Stimulated activated naive B cell treated with anti-CD40 and anti-IgM and Interleukin-4, amounts not matched to agents 10 μg/mL and 1 μg/mL and 100 μg/mL, for 72 hours (primary cell): ENCODE data around the gene ZNF474.
"Not testable (repeated sequence)": the region's sequence is repeated elsewhere in the genome, so short reads cannot be mapped to it uniquely, and the experiment has no call there.

Source experiments
- ATAC-seq, 2 donors: fragments of 150-1000 bp; cut with Tn5 transposase; replicated peaks; 2 replicates each; pipeline ENCODE4 v1.10.0; 2021; ENCODE audit warnings: moderate library complexity in 1 of 2
- DNase-seq: peaks from one replicate; pipeline ENCODE4 v3.0.0; 2021
- H3K27ac Mint-ChIP-seq: one replicate; pipeline ENCODE4 v1.8.0; 2022; ENCODE audit warnings: mild to moderate bottlenecking, mixed read lengths
- H3K27me3 Mint-ChIP-seq, 2 donors: one replicate each; pipeline ENCODE4 v1.8.0; 2022; ENCODE audit warnings: mixed read lengths in 2 of 2
- H3K36me3 Mint-ChIP-seq, 2 donors: one replicate each; pipeline ENCODE4 v1.8.0; 2022; ENCODE audit warnings: mixed read lengths in 2 of 2, mild to moderate bottlenecking in 1 of 2
- H3K4me1 Mint-ChIP-seq, 2 donors: one replicate each; pipeline ENCODE4 v1.8.0; 2022; ENCODE audit warnings: mixed read lengths in 2 of 2, mild to moderate bottlenecking in 1 of 2
- H3K4me3 Mint-ChIP-seq, 2 donors: one replicate each; pipeline ENCODE4 v1.8.0; 2022; ENCODE audit warnings: mild to moderate bottlenecking in 2 of 2, mixed read lengths in 2 of 2, moderate library complexity in 1 of 2
- H3K9me3 Mint-ChIP-seq, 2 donors: one replicate each; pipeline ENCODE4 v1.8.0; 2022; ENCODE audit warnings: mixed read lengths in 2 of 2, mild to moderate bottlenecking in 1 of 2

The ZNF474 gene

DNA sequence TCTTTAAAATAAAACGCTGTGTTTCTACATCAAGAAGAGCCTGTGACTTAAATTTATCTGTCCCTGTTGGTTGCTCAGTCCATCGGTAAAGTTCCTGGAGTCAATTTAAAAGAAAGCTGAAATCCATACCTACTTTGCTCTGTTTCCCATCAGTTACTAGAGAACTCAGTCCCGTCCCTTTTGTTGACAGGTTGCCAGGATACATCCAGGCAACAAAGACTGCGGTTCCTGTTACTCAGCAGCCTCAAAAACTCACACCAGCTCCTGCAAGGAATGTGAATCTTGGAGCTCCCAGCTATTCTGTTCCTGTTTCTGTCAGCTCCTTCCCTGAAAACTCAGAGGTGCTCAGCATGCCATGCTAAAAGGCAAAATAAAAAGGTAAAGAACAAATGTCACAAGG, at the start of gene ZNF474:
Gene ZNF474 (plus strand): TSS at position 241 of the 400 bp plus-strand sequence. CDS start 22,445 bp downstream, outside the sequence.
- no peaks in the 10 kb centered on the region for H3K27me3 Mint-ChIP-seq
- no peaks in the 10 kb centered on the region for H3K4me1 Mint-ChIP-seq
- DNase-seq (no peak), ATAC-seq (no peak)
- H3K9me3 Mint-ChIP-seq = no peaks in the 10 kb centered on the region
- H3K36me3 Mint-ChIP-seq = no peaks in the 10 kb centered on the region
- H3K27ac Mint-ChIP-seq = no peak within 1 kb of the TSS
- H3K4me3 Mint-ChIP-seq = no peak within 1 kb of the TSS

DNA sequence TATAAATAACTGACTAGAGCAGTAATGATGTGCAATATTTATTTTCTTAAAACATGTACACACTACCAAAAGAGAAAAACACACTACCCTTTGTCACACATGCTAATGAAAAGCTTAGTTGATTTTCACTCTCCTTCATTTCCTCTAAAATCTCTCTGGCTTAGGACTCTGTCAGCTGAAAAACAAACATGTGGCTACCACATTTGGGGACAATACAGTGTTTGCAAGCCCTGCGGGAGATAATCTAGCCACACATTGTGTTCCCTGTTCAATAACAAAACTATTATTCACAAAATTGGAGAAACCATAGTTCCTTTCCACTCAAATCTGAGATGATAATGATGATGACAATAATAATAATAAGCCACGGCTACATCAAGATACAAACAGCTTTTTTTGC, 47.8 kb upstream of the ZNF474 start:
- no peak overlapping the region for H3K4me3 Mint-ChIP-seq
- H3K4me1 Mint-ChIP-seq = peaks cover 16 to 20% of the 10 kb centered on the region in 2 donors
- H3K36me3 Mint-ChIP-seq = peaks cover 0 to 9% of the 10 kb centered on the region in 2 donors
- H3K27ac Mint-ChIP-seq = no peak overlapping the region
- H3K27me3 Mint-ChIP-seq = peaks cover 37 to 46% of the 10 kb centered on the region in 2 donors
- DNase-seq (no peak), ATAC-seq (no peak)
- H3K9me3 Mint-ChIP-seq = no peaks in the 10 kb centered on the region

DNA sequence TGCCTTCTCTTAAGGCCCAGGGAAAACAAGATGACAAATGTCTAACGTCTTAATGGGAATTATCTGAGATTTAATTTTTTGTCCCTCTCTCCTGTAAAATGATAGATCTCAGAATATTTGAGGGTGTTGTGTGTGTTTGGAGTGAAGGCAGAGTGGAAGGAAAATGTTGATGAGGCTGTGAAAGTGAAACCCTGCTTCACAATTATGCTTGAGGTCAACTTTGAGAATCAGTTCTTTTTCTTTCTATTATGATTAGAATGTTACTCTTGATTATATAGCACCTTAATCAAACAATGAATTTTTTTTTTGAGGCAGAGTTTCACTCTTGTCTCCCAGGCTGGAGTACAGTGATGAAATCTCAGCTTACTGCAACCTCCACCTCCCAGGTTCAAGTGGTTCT, 45.8 kb upstream of the ZNF474 start:
- Mint-ChIP-seq H3K27ac (no peak overlapping the region), H3K9me3 (no peaks in the 10 kb centered on the region), H3K4me1 (peaks cover 0 to 2% of the 10 kb centered on the region in 2 donors), H3K36me3 (peaks cover 0 to 4% of the 10 kb centered on the region in 2 donors), H3K4me3 (no peak overlapping the region), H3K27me3 (peaks cover 20 to 26% of the 10 kb centered on the region in 2 donors)
- DNase-seq (no peak), ATAC-seq (no peak)

DNA sequence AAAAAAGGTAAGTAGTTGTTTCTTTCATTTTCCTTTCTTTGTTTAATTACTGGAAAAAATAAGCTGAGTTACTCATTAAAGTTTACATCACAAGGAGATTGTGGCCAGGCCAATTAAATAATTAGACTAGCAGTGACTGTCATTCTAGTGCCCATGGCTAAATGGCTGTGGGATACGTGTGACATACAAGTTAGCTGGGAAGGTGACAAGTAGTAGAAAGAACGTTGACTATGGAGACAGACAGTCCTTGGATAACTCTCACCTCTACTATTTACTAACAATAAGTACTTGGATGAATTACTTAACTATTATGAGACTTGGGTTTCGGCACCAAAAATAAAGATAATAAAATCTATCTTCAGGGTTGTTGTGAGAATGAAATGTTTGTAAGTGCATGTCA, 44.3 kb upstream of the ZNF474 start:
- no peaks in the 10 kb centered on the region for H3K9me3 Mint-ChIP-seq
- DNase-seq (no peak), ATAC-seq (no peak)
- H3K4me1 Mint-ChIP-seq = peaks cover 0 to 2% of the 10 kb centered on the region in 2 donors
- H3K27me3 Mint-ChIP-seq = peaks cover 7 to 11% of the 10 kb centered on the region in 2 donors
- no peaks in the 10 kb centered on the region for H3K36me3 Mint-ChIP-seq
- H3K4me3 Mint-ChIP-seq = no peak overlapping the region
- H3K27ac Mint-ChIP-seq = no peak overlapping the region

DNA sequence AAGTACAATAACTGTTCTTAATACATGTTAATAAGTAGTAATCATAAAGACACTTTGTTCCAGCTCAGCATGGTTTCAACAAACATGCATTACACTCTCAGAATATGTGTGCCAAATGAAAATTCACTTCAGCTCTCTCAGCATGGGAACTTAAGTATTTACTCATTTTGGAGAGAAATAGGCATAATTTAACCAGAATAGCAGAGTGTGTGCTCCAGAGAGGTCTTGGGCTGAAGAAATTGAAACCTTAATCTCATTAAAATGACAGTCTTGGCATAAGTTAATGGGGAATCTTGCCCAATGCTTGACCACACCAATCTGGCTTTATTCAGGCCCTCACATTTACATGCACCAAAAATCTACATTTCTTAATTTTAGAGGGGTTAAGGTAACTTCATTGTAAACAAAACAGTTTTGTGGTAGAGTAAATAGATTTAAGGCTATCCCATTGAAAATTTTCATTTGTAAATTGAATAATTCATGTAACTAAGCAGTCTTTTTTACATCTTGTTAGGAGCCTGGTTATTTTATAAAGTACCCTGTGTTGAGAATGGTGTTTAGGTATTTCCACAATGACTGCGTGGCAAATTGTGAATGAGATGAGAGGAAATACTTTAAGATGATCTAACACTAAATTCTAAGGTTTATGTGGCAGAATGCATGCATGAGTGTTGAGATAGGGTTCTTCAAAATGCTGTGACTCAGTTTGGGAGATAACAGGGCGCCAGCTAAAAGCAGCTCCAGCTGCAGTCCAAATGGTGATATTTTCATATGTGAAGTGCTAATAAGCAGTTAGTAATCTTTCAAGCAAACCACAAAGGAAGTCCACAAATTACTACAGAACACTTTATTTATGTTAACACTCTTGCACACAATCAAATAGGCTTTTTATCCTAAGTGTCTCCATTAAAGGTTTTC, 40.0 kb upstream of the ZNF474 start:
- no peak overlapping the region for H3K4me3 Mint-ChIP-seq
- no peaks in the 10 kb centered on the region for H3K4me1 Mint-ChIP-seq
- H3K27me3 Mint-ChIP-seq = peaks cover 0 to 5% of the 10 kb centered on the region in 2 donors
- no peak overlapping the region for H3K27ac Mint-ChIP-seq
- no peaks in the 10 kb centered on the region for H3K9me3 Mint-ChIP-seq
- no peaks in the 10 kb centered on the region for H3K36me3 Mint-ChIP-seq
- no peak for ATAC-seq
- DNase-seq = no peak

DNA sequence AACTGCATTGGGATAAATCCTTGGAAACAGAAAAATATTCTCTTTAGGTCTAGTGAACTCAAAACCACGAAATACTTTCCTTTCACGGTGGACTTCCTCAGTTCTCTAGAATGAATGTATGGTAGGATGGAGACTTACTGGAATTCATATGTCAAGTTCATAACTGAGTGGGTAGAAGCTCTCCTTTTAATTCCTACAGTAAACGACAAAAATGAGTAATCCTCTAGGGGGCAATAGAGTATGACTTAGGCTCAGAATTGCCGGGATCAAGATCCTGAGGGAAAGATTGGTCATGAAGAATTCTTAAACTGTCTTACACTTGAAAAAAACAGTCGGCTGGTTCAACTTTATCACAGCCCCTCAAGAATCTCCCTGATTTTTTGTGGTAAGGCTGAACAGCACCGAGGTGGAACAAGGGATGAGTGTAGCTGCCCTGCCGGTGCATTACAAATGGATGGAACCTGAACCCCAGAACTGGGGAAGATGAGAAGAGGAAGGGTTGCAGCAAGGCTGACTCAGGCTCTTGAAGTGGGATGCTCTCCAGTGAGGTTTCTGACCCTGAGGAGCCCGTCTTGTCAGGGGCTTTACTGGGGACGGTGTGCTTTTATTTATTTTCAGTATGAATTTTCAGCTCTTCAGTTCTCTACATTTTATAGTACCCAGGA, 37.3 kb upstream of the ZNF474 start:
- H3K4me3 Mint-ChIP-seq = no peak overlapping the region
- no peaks in the 10 kb centered on the region for H3K27me3 Mint-ChIP-seq
- ATAC-seq = no peak
- no peaks in the 10 kb centered on the region for H3K9me3 Mint-ChIP-seq
- H3K36me3 Mint-ChIP-seq = no peaks in the 10 kb centered on the region
- no peak overlapping the region for H3K27ac Mint-ChIP-seq
- no peak for DNase-seq
- H3K4me1 Mint-ChIP-seq = no peaks in the 10 kb centered on the region

DNA sequence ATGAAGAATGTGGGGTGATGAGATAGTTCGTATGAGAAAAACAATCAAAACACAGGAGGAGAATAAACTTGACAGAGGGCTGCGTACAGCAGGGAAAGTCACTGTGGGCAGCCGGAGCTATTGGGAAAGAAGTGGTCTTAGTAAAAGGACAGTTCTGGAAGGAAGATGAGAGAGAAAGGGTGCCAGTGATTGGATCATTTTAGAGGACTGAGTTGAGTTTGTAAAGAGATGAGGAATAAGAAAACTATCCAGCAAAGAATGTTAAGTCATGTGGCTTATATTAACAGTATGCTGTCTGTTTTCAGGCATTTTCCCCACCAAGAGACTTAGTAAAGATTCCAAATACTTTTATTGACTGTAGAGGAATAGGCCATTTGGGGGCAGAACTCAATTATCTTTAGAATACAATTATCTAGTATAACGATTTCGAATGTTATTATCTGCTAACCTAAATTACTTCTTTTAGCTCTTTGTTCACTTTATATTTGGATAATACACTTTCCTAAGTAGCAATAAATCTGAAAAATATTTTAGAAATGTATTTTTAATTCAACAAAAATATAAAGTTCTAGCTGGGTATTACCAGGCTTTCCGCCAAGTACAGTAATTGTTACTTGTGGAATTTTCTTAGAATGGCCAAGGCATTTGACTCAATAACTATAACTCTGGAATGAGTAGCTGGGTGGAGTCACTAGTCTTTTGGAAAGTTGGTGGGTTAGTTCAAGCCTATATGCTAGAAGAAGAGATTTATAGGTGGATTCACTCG, 35.7 kb upstream of the ZNF474 start:
- H3K4me1 Mint-ChIP-seq = no peaks in the 10 kb centered on the region
- H3K4me3 Mint-ChIP-seq = no peak overlapping the region
- H3K36me3 Mint-ChIP-seq = no peaks in the 10 kb centered on the region
- H3K27me3 Mint-ChIP-seq = no peaks in the 10 kb centered on the region
- ATAC-seq (no peak), DNase-seq (no peak)
- H3K9me3 Mint-ChIP-seq = no peaks in the 10 kb centered on the region
- H3K27ac Mint-ChIP-seq = no peak overlapping the region

DNA sequence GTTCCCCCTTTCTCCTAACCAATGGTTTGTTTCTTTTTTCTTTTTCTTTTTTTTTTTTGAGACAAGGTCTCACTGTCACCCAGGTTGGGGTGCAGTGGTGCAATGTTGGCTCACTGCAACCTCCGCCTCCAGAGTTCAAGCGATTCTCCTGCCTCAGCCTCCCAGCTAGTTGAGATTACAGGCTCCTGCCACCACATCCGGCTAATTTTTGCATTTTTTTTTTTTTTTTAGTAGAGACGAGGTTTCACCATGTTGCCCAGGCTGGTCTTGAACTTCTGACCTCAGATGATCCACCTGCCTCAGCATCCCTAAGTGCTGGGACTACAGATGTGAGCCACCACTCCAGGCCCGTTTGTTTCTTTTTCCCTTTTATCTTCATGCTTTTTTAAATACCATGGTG, 35.1 kb upstream of the ZNF474 start:
- not testable (repeated sequence) for H3K36me3 Mint-ChIP-seq, H3K4me3 Mint-ChIP-seq

DNA sequence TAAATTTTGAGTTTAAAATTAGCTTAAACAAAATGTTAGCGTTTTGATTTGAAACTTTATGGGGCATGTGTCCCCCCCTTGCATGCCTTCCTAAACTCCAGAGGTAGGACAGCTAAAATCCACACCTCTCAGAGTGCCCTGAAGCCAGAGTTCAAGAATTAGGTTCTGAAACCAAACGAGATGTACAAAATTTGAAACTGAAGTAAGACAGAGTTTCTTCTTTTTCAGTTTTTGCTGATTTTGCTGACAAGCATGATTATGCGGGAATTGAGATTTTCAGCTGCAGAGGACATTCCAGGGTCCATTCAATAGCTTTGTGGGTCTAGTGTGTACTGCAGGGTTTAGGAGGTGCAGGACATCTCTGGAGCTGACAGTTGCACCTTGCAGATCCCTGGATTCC, 34.2 kb upstream of the ZNF474 start:
- peaks cover 0 to 6% of the 10 kb centered on the region in 2 donors for H3K27me3 Mint-ChIP-seq
- no peaks in the 10 kb centered on the region for H3K9me3 Mint-ChIP-seq
- no peaks in the 10 kb centered on the region for H3K4me1 Mint-ChIP-seq
- DNase-seq (no peak), ATAC-seq (no peak)
- no peak overlapping the region for H3K27ac Mint-ChIP-seq
- no peaks in the 10 kb centered on the region for H3K36me3 Mint-ChIP-seq
- no peak overlapping the region for H3K4me3 Mint-ChIP-seq

More for the DNA sequence above, 35.1 kb upstream of the ZNF474 start:
- not testable (repeated sequence) for H3K4me1 Mint-ChIP-seq, H3K27ac Mint-ChIP-seq, ATAC-seq, H3K9me3 Mint-ChIP-seq, H3K27me3 Mint-ChIP-seq, DNase-seq

DNA sequence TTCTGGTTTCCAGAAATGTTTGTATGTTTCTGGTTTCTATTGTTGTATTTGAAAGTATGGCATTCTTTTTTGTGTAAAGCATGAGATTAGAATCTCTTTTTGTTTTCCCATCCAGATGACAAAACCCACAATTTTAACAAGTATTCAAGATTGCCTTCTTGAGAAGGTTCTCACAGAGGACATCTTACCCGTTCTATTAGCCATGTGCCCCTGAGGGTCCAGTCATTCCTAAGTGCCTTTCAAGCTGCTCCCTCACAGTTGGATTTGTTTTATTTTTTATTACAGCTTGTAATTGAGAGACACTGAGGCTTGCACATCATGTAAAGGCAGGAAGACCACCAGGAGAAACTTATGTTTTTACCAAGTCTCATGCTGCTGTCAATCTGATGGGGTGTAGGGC, 32.0 kb upstream of the ZNF474 start:
- Mint-ChIP-seq H3K27ac (no peak overlapping the region), H3K4me1 (no peaks in the 10 kb centered on the region), H3K36me3 (no peaks in the 10 kb centered on the region), H3K4me3 (no peak overlapping the region), H3K9me3 (no peaks in the 10 kb centered on the region), H3K27me3 (peaks cover 0 to 6% of the 10 kb centered on the region in 2 donors)
- DNase-seq (no peak), ATAC-seq (no peak)

DNA sequence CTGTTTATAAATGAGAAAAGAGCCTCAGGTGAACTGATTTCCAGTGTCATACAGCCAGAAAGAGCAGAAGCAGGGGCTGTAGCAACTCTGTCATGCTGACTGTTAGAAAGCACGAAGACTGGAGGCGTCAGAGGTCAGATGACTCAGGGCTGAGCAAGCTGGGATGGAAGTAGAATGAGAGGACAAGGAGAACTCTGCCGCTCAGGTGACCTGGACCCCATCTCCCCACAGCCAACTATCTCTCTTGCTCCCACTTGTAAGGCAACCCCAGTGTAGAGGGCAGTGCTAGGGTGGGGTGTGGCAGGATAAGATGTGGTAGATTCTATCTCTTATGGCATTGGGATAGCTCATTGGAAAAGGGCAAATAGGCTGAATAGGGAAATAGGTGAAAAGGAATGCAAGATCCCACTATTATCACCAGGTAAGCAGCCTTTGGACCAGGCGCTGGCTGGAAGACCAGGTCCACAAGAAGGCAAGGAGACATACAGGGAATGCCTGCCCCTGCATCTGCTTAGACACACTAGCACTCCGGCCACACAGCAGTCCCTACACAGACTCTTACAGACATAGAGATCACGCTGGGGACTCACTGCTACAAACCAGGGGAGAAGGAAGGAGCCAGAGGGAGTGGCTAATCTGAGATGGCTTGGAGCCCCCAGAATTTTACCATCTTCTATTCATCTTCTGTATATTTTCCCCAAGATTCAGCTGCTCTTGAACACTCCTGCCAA, 30.1 kb upstream of the ZNF474 start:
- H3K4me3 Mint-ChIP-seq = no peak overlapping the region
- H3K9me3 Mint-ChIP-seq = no peaks in the 10 kb centered on the region
- H3K27me3 Mint-ChIP-seq = peaks cover 0 to 6% of the 10 kb centered on the region in 2 donors
- DNase-seq = no peak
- H3K27ac Mint-ChIP-seq = no peak overlapping the region
- H3K36me3 Mint-ChIP-seq = no peaks in the 10 kb centered on the region
- no peaks in the 10 kb centered on the region for H3K4me1 Mint-ChIP-seq
- no peak for ATAC-seq

DNA sequence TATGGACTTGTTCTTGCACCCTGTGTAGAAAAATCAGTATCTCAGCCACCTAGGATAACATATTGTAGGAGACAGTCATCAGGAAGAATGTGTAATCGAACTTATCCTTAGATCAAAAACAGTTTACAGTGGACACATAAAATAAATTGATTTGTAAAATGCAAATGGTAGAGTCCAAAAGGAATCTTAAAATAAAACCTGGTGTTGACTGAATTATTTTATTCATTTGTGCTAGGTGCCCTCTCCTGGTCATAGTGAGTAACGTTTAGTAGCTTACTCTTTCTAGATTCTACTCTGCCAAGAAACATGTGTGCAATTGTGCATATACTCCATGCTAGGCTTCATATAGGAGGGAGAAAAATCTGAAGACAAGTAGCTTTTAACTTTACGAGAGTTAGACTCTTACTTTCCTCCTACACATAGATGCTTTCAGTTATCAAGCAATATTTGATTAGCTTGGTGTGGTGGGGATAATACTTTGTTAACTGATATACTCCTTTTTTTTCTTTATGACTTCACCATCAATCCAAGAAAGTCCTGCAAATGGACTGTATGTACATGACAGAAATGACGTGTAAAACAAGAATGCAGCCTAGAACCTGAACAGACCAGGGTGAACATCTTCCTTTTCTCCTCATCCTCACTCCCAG, 27.6 kb upstream of the ZNF474 start:
- no peaks in the 10 kb centered on the region for H3K9me3 Mint-ChIP-seq
- DNase-seq (no peak), ATAC-seq (peak in 1 of 2 donors; percentile 41)
- no peaks in the 10 kb centered on the region for H3K4me1 Mint-ChIP-seq
- no peak overlapping the region for H3K27ac Mint-ChIP-seq
- H3K27me3 Mint-ChIP-seq = peaks cover 0 to 6% of the 10 kb centered on the region in 2 donors
- no peak overlapping the region for H3K4me3 Mint-ChIP-seq
- H3K36me3 Mint-ChIP-seq = no peaks in the 10 kb centered on the region

DNA sequence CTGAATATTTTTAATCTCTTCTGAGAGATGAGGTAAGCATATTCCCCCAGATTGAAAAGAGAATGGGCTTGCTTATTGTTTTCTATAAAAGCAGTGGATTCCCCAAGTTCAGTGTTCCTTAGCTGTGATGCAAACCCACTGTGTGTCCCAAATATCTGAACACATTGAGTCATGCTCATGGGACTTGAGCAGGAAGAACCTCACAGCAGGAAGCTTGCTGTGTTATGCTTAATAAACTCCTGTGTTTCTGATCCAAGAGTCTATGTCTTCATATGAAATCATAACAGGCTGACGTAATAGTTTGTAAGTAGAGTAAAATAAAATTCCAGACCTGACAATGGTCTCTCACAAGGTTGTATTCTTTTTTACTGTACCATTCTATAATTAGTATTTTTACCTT, 26.5 kb upstream of the ZNF474 start:
- Mint-ChIP-seq H3K4me3 (no peak overlapping the region), H3K4me1 (no peaks in the 10 kb centered on the region), H3K27me3 (peaks cover 5 to 11% of the 10 kb centered on the region in 2 donors), H3K9me3 (no peaks in the 10 kb centered on the region), H3K27ac (no peak overlapping the region), H3K36me3 (no peaks in the 10 kb centered on the region)
- ATAC-seq (no peak), DNase-seq (no peak)
